A673 (cell line): ENCODE results near the gene PFKL.

ENCODE experiments used
- EZH2 ChIP-seq: fragments of 200-600 bp; sonication (generic); IDR thresholded peaks from 2 replicates; pipeline ENCODE4 v1.6.1; 2017; ENCODE audit warnings: borderline replicate concordance, low read depth, mild to moderate bottlenecking, mixed read lengths, antibody characterized with exemption, low read length; ENCODE audit not compliant: poor library complexity, severe bottlenecking
- TF ChIP-seq, protein P1 (sequence below): fragments of 300-800, 200-600 bp; sonication (generic); conservative IDR thresholded peaks from 2 replicates; pipeline ENCODE4 v1.5.1; 2017; ENCODE audit warnings: low read depth, mild to moderate bottlenecking, antibody characterized with exemption, low read length, moderate library complexity, mixed read lengths

DNA sequence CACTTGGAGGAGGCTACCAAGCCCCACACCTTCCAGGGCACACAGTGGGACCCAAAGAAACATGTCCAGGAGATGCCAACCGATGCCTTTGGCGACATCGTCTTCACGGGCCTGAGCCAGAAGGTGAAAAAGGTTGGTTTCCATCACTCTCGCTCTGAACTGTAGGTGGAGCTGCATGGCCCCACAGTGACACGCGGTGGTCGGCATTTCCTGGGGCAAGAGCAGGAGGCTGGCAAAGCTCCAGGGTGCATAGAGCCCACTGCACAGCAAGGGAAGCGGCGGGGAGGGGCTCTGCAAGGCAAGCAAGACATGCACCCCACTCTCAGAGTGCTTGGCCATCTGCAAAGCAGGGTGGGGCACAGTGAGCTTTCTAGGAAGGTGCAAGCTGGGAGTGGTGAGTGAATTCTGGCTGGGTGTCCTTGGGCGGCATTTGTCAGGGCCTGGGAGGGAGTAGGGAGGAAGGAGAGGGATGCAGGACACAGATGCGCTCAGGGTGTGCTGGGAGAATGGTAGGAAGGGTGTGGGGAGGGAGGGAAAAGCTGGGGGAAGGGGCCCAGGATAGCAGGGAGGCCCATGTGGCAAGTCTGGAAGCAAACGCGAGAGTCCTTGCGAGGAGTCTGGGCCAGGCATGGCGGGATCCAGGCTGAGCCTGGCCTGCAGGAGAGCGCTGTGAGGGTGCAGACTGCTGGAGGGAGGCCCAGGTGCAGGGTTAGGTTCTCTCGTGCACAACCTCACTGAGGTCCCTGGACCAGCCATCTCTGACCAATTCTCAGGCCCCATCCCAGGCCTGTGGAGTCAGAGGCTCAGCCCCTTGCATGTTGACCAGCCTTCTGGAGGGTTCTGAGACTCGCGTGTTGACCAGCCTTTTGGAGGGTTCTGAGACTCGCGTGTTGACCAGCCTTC lies 64.5 kb downstream of the PFKL start:
- TF ChIP-seq, protein P1, sequence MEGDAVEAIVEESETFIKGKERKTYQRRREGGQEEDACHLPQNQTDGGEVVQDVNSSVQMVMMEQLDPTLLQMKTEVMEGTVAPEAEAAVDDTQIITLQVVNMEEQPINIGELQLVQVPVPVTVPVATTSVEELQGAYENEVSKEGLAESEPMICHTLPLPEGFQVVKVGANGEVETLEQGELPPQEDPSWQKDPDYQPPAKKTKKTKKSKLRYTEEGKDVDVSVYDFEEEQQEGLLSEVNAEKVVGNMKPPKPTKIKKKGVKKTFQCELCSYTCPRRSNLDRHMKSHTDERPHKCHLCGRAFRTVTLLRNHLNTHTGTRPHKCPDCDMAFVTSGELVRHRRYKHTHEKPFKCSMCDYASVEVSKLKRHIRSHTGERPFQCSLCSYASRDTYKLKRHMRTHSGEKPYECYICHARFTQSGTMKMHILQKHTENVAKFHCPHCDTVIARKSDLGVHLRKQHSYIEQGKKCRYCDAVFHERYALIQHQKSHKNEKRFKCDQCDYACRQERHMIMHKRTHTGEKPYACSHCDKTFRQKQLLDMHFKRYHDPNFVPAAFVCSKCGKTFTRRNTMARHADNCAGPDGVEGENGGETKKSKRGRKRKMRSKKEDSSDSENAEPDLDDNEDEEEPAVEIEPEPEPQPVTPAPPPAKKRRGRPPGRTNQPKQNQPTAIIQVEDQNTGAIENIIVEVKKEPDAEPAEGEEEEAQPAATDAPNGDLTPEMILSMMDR: no peak
- TF ChIP-seq EZH2: no peak
